Osteocyte (in vitro differentiated cells): ENCODE measurements around the gene GSE1. TPM values are rescaled to one million over a fixed set of nuclear protein-coding genes. Genes with fewer than 3 reads are reported as not detected.

Experiments used
- DNase-seq: peaks from one replicate; pipeline ENCODE4 v3.0.0; 2021; ENCODE audit warnings: mixed read lengths; ENCODE audit not compliant: unreplicated experiment; ENCODE audit errors: extremely low spot score
- H3K27ac Mint-ChIP-seq: one replicate; pipeline ENCODE4 v1.8.0; 2021; ENCODE audit warnings: mild to moderate bottlenecking, mixed read lengths; ENCODE audit not compliant: unreplicated experiment
- H3K27me3 Mint-ChIP-seq: one replicate; pipeline ENCODE4 v1.8.0; 2021; ENCODE audit warnings: mixed read lengths; ENCODE audit not compliant: unreplicated experiment
- H3K36me3 Mint-ChIP-seq: one replicate; pipeline ENCODE4 v1.8.0; 2021; ENCODE audit warnings: mixed read lengths; ENCODE audit not compliant: unreplicated experiment
- H3K4me1 Mint-ChIP-seq: one replicate; pipeline ENCODE4 v1.8.0; 2021; ENCODE audit warnings: mixed read lengths; ENCODE audit not compliant: unreplicated experiment
- H3K4me3 Mint-ChIP-seq: one replicate; pipeline ENCODE4 v1.8.0; 2021; ENCODE audit warnings: mild to moderate bottlenecking, moderate library complexity, mixed read lengths; ENCODE audit not compliant: unreplicated experiment
- H3K9me3 Mint-ChIP-seq: one replicate; pipeline ENCODE4 v1.8.0; 2021; ENCODE audit warnings: mixed read lengths; ENCODE audit not compliant: unreplicated experiment
- CTCF ChIP-seq: fragments of 200-600 bp; sonication (generic); IDR thresholded peaks from 2 replicates; pipeline ENCODE4 v1.5.0; 2021; ENCODE audit warnings: antibody characterized with exemption, mild to moderate bottlenecking, moderate library complexity
- total RNA-seq: library from RNA; stranded (reverse); gene quantifications from 2 replicates; pipeline ENCODE4 v1.2.1, GENCODE V29; 2021

The GSE1 gene
- total RNA-seq, 1 donor from 2014 or later, result 64.1 TPM

GRCh38 chr16:85707528-85708095, 94.5 kb downstream of the GSE1 start:
- DNase-seq, result no peak
- no peak for TF ChIP-seq CTCF

GRCh38 chr16:85708338-85708737, 95.2 kb downstream of the GSE1 start:
- Mint-ChIP-seq H3K4me1 (no peaks in the 10 kb centered on the region), H3K36me3 (peaks cover 2% of the 10 kb centered on the region), H3K4me3 (no peak overlapping the region), H3K27me3 (no peaks in the 10 kb centered on the region), H3K27ac (no peak overlapping the region), H3K9me3 (peaks cover 4% of the 10 kb centered on the region)
- DNase-seq, result no peak
- no peak for TF ChIP-seq CTCF

More at GRCh38 chr16:85707528-85708095, 94.5 kb downstream of the GSE1 start:
- Mint-ChIP-seq H3K27me3 (peaks cover 1% of the 10 kb centered on the region), H3K36me3 (peaks cover 2% of the 10 kb centered on the region), H3K9me3 (peaks cover 4% of the 10 kb centered on the region), H3K4me3 (no peak overlapping the region), H3K4me1 (no peaks in the 10 kb centered on the region), H3K27ac (no peak overlapping the region)

GRCh38 chr16:85709766-85710585, 96.9 kb downstream of the GSE1 start:
- no peak for TF ChIP-seq CTCF
- Mint-ChIP-seq H3K9me3 (peaks cover 4% of the 10 kb centered on the region), H3K4me3 (no peak overlapping the region), H3K27me3 (no peaks in the 10 kb centered on the region), H3K36me3 (peaks cover 2% of the 10 kb centered on the region), H3K4me1 (no peaks in the 10 kb centered on the region), H3K27ac (no peak overlapping the region)
- no peak for DNase-seq

- no peak overlapping the region for H3K27ac Mint-ChIP-seq
- no peak for TF ChIP-seq CTCF
- H3K9me3 Mint-ChIP-seq, result peaks cover 4% of the 10 kb centered on the region
- peaks cover 4% of the 10 kb centered on the region for H3K27me3 Mint-ChIP-seq
- DNase-seq, result no peak
- H3K4me1 Mint-ChIP-seq, result peaks cover 5% of the 10 kb centered on the region
- H3K4me3 Mint-ChIP-seq, result no peak overlapping the region
- H3K36me3 Mint-ChIP-seq, result peaks cover 2% of the 10 kb centered on the region
Measured at GRCh38 chr16:85710732-85711131, 97.6 kb downstream of the GSE1 start.

- DNase-seq, result no peak
- Mint-ChIP-seq H3K27me3 (peaks cover 7% of the 10 kb centered on the region), H3K9me3 (peaks cover 4% of the 10 kb centered on the region), H3K36me3 (peaks cover 2% of the 10 kb centered on the region), H3K27ac (no peak overlapping the region), H3K4me1 (peaks cover 8% of the 10 kb centered on the region), H3K4me3 (no peak overlapping the region)
- TF ChIP-seq CTCF, result no peak
Measured at GRCh38 chr16:85711982-85712587, 99.0 kb downstream of the GSE1 start.
